ENCODE measurements around the gene RTP2. TPM values are rescaled to one million over a fixed set of nuclear protein-coding genes. Genes with fewer than 3 reads are reported as not detected.

The RTP2 gene
- total and polyA plus RNA-seq, 2 experiments from 2014 or later = not detected

- TF ChIP-seq NANOG (IDR thresholded peaks at IDR 0.05; ENCODE audit: borderline replicate concordance) = no peak
- TF ChIP-seq POLR2AphosphoS5 (IDR thresholded peaks at IDR 0.05; ENCODE audit: low read depth) = no peak
- no peak for TF ChIP-seq CTCF (conservative IDR thresholded peaks at IDR 0.05; ENCODE audit: low read depth in 2 of 2)
These were observed 26.7 kb upstream of the RTP2 start (continued) for GRCh38 chr3:187728940-187729583.

- Mint-ChIP-seq H3K9me3 (no peaks in the 10 kb centered on the region; the same call in 2 of the 3 replicates), H3K4me1 (no peaks in the 10 kb centered on the region; the same call in 2 of the 3 replicates), H3K27me3 (ENCODE audit: insufficient read depth, low read depth, poor library complexity) (no peaks in the 10 kb centered on the region), H3K36me3 (ENCODE audit: low read depth) (peaks cover 51% of the 10 kb centered on the region; the same call in 2 of the 3 replicates), H3K4me3 (no peak overlapping the region), H3K27ac (no peak overlapping the region)
- no peak for DNase-seq (ENCODE audit: low spot score)
- no peak overlapping the region for H3K4me2 ChIP-seq
- no peak overlapping the region for H2AFZ ChIP-seq
- no peak for ATAC-seq
- no peaks in the 10 kb centered on the region for H3K4me1 ChIP-seq (ENCODE audit: insufficient read depth)
- no peak overlapping the region for H3K27ac ChIP-seq (ENCODE audit: low read depth)
- no peaks in the 10 kb centered on the region for H3K27me3 ChIP-seq (ENCODE audit: insufficient read depth)
- peaks cover 9% of the 10 kb centered on the region; the same call in 1 of the 2 replicates for H3K36me3 ChIP-seq (ENCODE audit: insufficient read depth)
- H4K20me1 ChIP-seq (replicated peaks; ENCODE audit: insufficient read depth) = no peaks in the 10 kb centered on the region
- H3K9me2 ChIP-seq (ENCODE audit: insufficient read depth) = no peaks in the 10 kb centered on the region
- H3K4me3 ChIP-seq = no peak overlapping the region
- no peaks in the 10 kb centered on the region for H3F3A ChIP-seq (replicated peaks; ENCODE audit: low read depth)
- no peaks in the 10 kb centered on the region for H3K79me2 ChIP-seq (replicated peaks; ENCODE audit: insufficient read depth)
- no peak for TF ChIP-seq NANOG (IDR thresholded peaks at IDR 0.05; ENCODE audit: borderline replicate concordance)
- TF ChIP-seq ETS1 (IDR thresholded peaks at IDR 0.05) = no peak
- TF ChIP-seq POLR2AphosphoS5 (IDR thresholded peaks at IDR 0.05; ENCODE audit: low read depth) = no peak
- TF ChIP-seq EZH2 (IDR thresholded peaks at IDR 0.05; ENCODE audit: low read depth, unreplicated experiment) = no peak
- no peak for TF ChIP-seq JUNB (IDR thresholded peaks at IDR 0.05; ENCODE audit: unreplicated experiment)
- TF ChIP-seq, protein P1, sequence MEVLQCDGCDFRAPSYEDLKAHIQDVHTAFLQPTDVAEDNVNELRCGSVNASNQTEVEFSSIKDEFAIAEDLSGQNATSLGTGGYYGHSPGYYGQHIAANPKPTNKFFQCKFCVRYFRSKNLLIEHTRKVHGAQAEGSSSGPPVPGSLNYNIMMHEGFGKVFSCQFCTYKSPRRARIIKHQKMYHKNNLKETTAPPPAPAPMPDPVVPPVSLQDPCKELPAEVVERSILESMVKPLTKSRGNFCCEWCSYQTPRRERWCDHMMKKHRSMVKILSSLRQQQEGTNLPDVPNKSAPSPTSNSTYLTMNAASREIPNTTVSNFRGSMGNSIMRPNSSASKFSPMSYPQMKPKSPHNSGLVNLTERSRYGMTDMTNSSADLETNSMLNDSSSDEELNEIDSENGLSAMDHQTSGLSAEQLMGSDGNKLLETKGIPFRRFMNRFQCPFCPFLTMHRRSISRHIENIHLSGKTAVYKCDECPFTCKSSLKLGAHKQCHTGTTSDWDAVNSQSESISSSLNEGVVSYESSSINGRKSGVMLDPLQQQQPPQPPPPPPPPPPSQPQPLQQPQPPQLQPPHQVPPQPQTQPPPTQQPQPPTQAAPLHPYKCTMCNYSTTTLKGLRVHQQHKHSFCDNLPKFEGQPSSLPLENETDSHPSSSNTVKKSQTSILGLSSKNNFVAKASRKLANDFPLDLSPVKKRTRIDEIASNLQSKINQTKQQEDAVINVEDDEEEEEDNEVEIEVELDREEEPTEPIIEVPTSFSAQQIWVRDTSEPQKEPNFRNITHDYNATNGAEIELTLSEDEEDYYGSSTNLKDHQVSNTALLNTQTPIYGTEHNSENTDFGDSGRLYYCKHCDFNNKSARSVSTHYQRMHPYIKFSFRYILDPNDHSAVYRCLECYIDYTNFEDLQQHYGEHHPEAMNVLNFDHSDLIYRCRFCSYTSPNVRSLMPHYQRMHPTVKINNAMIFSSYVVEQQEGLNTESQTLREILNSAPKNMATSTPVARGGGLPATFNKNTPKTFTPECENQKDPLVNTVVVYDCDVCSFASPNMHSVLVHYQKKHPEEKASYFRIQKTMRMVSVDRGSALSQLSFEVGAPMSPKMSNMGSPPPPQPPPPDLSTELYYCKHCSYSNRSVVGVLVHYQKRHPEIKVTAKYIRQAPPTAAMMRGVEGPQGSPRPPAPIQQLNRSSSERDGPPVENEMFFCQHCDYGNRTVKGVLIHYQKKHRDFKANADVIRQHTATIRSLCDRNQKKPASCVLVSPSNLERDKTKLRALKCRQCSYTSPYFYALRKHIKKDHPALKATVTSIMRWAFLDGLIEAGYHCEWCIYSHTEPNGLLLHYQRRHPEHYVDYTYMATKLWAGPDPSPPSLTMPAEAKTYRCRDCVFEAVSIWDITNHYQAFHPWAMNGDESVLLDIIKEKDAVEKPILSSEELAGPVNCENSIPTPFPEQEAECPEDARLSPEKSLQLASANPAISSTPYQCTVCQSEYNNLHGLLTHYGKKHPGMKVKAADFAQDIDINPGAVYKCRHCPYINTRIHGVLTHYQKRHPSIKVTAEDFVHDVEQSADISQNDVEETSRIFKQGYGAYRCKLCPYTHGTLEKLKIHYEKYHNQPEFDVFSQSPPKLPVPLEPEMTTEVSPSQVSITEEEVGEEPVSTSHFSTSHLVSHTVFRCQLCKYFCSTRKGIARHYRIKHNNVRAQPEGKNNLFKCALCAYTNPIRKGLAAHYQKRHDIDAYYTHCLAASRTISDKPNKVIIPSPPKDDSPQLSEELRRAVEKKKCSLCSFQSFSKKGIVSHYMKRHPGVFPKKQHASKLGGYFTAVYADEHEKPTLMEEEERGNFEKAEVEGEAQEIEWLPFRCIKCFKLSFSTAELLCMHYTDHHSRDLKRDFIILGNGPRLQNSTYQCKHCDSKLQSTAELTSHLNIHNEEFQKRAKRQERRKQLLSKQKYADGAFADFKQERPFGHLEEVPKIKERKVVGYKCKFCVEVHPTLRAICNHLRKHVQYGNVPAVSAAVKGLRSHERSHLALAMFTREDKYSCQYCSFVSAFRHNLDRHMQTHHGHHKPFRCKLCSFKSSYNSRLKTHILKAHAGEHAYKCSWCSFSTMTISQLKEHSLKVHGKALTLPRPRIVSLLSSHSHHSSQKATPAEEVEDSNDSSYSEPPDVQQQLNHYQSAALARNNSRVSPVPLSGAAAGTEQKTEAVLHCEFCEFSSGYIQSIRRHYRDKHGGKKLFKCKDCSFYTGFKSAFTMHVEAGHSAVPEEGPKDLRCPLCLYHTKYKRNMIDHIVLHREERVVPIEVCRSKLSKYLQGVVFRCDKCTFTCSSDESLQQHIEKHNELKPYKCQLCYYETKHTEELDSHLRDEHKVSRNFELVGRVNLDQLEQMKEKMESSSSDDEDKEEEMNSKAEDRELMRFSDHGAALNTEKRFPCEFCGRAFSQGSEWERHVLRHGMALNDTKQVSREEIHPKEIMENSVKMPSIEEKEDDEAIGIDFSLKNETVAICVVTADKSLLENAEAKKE (CRISPR knock-in tag; IDR thresholded peaks at IDR 0.05) = no peak
- TF ChIP-seq EZH2phosphoT487 (IDR thresholded peaks at IDR 0.05; ENCODE audit: unreplicated experiment) = no peak
- no peak for TF ChIP-seq STAT1 (IDR thresholded peaks at IDR 0.05; ENCODE audit: unreplicated experiment)
- no peak for TF ChIP-seq CTCF (conservative IDR thresholded peaks at IDR 0.05; ENCODE audit: low read depth in 2 of 2)
These were observed 25.9 kb upstream of the RTP2 start for GRCh38 chr3:187728248-187728647.

All from GM23338 (cell line).